Measurements from ENCODE around the gene FAM13A. TPM values are rescaled to one million over a fixed set of nuclear protein-coding genes. Genes with fewer than 3 reads are reported as not detected.

The FAM13A gene
- total RNA-seq, 1 donor from 2014 or later = 33.4 TPM

- H3K36me3 ChIP-seq = no peaks in the 10 kb centered on the region
- H3K4me3 ChIP-seq = no peak overlapping the region
- no peak for ATAC-seq
- TF ChIP-seq, protein P1, sequence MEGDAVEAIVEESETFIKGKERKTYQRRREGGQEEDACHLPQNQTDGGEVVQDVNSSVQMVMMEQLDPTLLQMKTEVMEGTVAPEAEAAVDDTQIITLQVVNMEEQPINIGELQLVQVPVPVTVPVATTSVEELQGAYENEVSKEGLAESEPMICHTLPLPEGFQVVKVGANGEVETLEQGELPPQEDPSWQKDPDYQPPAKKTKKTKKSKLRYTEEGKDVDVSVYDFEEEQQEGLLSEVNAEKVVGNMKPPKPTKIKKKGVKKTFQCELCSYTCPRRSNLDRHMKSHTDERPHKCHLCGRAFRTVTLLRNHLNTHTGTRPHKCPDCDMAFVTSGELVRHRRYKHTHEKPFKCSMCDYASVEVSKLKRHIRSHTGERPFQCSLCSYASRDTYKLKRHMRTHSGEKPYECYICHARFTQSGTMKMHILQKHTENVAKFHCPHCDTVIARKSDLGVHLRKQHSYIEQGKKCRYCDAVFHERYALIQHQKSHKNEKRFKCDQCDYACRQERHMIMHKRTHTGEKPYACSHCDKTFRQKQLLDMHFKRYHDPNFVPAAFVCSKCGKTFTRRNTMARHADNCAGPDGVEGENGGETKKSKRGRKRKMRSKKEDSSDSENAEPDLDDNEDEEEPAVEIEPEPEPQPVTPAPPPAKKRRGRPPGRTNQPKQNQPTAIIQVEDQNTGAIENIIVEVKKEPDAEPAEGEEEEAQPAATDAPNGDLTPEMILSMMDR (IDR thresholded peaks at IDR 0.05) = no peak
- no peaks in the 10 kb centered on the region for H3K27me3 ChIP-seq
- H3K9me3 ChIP-seq = peaks cover 5% of the 10 kb centered on the region
- no peak overlapping the region for H3K27ac ChIP-seq
- DNase-seq = no peak
- intact Hi-C loops (cut with DNase I) = no loop called here
- no peaks in the 10 kb centered on the region for H3K4me1 ChIP-seq
These were observed 17.2 kb downstream of the FAM13A start for GRCh38 chr4:89039730-89040338.

DNA sequence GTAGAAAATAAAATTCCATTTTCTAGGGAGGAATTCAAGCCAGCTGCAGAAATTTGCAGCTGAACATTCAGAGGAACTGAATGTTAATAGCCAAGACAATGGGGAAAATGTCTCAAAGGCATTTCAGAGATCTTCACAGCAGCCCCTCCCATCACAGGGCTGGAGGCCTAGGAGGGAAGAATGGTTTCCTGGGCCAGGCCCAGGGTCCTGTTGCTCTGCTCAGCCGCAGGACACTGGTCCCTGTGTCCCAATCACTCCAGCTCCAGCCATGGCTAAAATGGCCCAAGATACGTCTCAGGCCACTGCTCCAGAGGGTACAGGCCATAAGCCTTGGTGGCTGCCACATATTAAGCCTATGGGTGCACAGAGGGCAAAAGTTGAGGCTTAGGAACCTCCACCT is 20.4 kb downstream of the FAM13A start:
- H3K4me3 ChIP-seq = no peak overlapping the region
- ATAC-seq = no peak
- H3K4me1 ChIP-seq = no peaks in the 10 kb centered on the region
- intact Hi-C loops (cut with DNase I) = no loop called here
- H3K27ac ChIP-seq = no peak overlapping the region
- DNase-seq = no peak
- H3K9me3 ChIP-seq = peaks cover 5% of the 10 kb centered on the region
- no peaks in the 10 kb centered on the region for H3K36me3 ChIP-seq
- no peaks in the 10 kb centered on the region for H3K27me3 ChIP-seq
- TF ChIP-seq, protein P1 (IDR thresholded peaks at IDR 0.05) = no peak

DNA sequence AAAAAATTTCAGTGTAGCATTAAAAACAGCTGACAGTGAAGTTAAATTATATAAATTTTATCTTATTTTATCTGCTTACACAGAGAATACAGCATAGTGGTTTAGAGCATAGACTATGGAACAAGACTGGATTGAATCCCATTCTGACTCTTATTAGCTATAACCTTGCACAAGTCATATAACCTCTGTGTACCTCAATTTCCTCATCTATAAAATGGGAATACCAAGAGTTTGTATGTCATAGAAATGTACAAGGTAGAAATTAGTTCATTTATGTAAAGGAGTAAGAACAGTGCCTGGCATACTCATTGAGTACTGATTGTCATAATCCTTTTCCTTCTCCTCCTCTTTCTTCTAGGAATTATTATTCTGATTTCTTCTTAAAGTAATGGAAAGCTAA is 25.7 kb downstream of the FAM13A start:
- Histone ChIP-seq H3K27me3 (no peaks in the 10 kb centered on the region), H3K36me3 (no peaks in the 10 kb centered on the region), H3K4me3 (no peak overlapping the region), H3K9me3 (peaks cover 2% of the 10 kb centered on the region), H3K4me1 (no peaks in the 10 kb centered on the region), H3K27ac (no peak overlapping the region)
- DNase-seq (no peak), ATAC-seq (no peak)
- intact Hi-C loops (cut with DNase I) = no loop called here
- TF ChIP-seq, protein P1 (IDR thresholded peaks at IDR 0.05) = no peak

GRCh38 chr4:89029591-89029990 is 27.4 kb downstream of the FAM13A start:
- H3K36me3 ChIP-seq = no peaks in the 10 kb centered on the region
- TF ChIP-seq, protein P1 (IDR thresholded peaks at IDR 0.05) = no peak
- DNase-seq = no peak
- intact Hi-C loops (cut with DNase I) = no loop called here
- H3K4me3 ChIP-seq = no peak overlapping the region
- H3K27me3 ChIP-seq = no peaks in the 10 kb centered on the region
- no peak for ATAC-seq
- H3K4me1 ChIP-seq = no peaks in the 10 kb centered on the region
- no peak overlapping the region for H3K27ac ChIP-seq
- no peaks in the 10 kb centered on the region for H3K9me3 ChIP-seq

- DNase-seq (no peak), ATAC-seq (no peak)
- no peak overlapping the region for H3K27ac ChIP-seq
- no peaks in the 10 kb centered on the region for H3K27me3 ChIP-seq
- no peak overlapping the region for H3K4me3 ChIP-seq
- TF ChIP-seq, protein P1 (IDR thresholded peaks at IDR 0.05) = no peak
- H3K36me3 ChIP-seq = no peaks in the 10 kb centered on the region
- H3K9me3 ChIP-seq = no peaks in the 10 kb centered on the region
- H3K4me1 ChIP-seq = no peaks in the 10 kb centered on the region
- intact Hi-C loops (cut with DNase I) = no loop called here
These were observed 30.4 kb downstream of the FAM13A start for GRCh38 chr4:89026542-89026941.

Measured in upper lobe of right lung (tissue), 1 donor.